HepG2 (cell line): ENCODE measurements around the gene ZDHHC7. TPM values are rescaled to one million over a fixed set of nuclear protein-coding genes. Genes with fewer than 3 reads are reported as not detected.

ENCODE experiments used
- CTCF ChIP-seq: sonication (generic); formaldehyde crosslinking; IDR thresholded peaks from 2 replicates; pipeline ENCODE4 v1.5.0; 2020; ENCODE audit warnings: mild to moderate bottlenecking, missing genetic modification reagents, moderate library complexity
- GATAD2A ChIP-seq: IDR thresholded peaks from 2 replicates; pipeline ENCODE4 v1.6.1; 2016
- GPBP1L1 ChIP-seq: sonication (generic); formaldehyde crosslinking; IDR thresholded peaks from 2 replicates; pipeline ENCODE4 v1.5.0; 2020; ENCODE audit warnings: mild to moderate bottlenecking, missing genetic modification reagents
- HNF1A ChIP-seq, 2 experiments: sonication (generic) in 1 of 2; formaldehyde crosslinking in 1 of 2; IDR thresholded peaks; 2 replicates each; pipeline versions ENCODE4 v1.4.0 to v1.6.1; 2016 to 2020; ENCODE audit warnings: borderline replicate concordance in 1 of 2, low read depth in 1 of 2, mild to moderate bottlenecking in 1 of 2, missing genetic modification reagents in 1 of 2
- MAF1 ChIP-seq: sonication (generic); formaldehyde crosslinking; IDR thresholded peaks from 2 replicates; pipeline ENCODE4 v1.5.0; 2020; ENCODE audit warnings: missing genetic modification reagents, borderline replicate concordance
- MAX ChIP-seq: IDR thresholded peaks from 2 replicates; pipeline ENCODE4 v1.6.1; 2012; ENCODE audit warnings: inconsistent platforms
- PITX1 ChIP-seq: sonication (generic); formaldehyde crosslinking; IDR thresholded peaks from 2 replicates; pipeline ENCODE4 v1.5.1; 2020; ENCODE audit warnings: mild to moderate bottlenecking, missing genetic modification reagents
- SUZ12 ChIP-seq: fragments of 150-350 bp; IDR thresholded peaks from 2 replicates; pipeline ENCODE4 v1.6.1; 2014; ENCODE audit warnings: low read depth, low read length
- TARDBP ChIP-seq: sonication (generic); formaldehyde crosslinking; IDR thresholded peaks from 2 replicates; pipeline ENCODE4 v1.8.0; 2022; ENCODE audit warnings: mild to moderate bottlenecking, missing genetic modification reagents
- WIZ ChIP-seq: sonication (generic); formaldehyde crosslinking; IDR thresholded peaks from 2 replicates; pipeline ENCODE4 v1.5.1; 2020; ENCODE audit warnings: mild to moderate bottlenecking, missing genetic modification reagents
- ZBTB2 ChIP-seq: sonication (generic); formaldehyde crosslinking; IDR thresholded peaks from 2 replicates; pipeline ENCODE4 v1.8.0; 2022; ENCODE audit warnings: low read depth, missing genetic modification reagents
- ZBTB38 ChIP-seq: sonication (generic); formaldehyde crosslinking; IDR thresholded peaks from 2 replicates; pipeline ENCODE4 v1.5.1; 2020; ENCODE audit warnings: mild to moderate bottlenecking, missing genetic modification reagents
- ZFP36L2 ChIP-seq: sonication (generic); formaldehyde crosslinking; IDR thresholded peaks from 2 replicates; pipeline ENCODE4 v1.4.0; 2020; ENCODE audit warnings: missing genetic modification reagents
- ZFYVE20 ChIP-seq: sonication (generic); formaldehyde crosslinking; IDR thresholded peaks from 2 replicates; pipeline ENCODE4 v1.8.0; 2023; ENCODE audit warnings: low read depth, mild to moderate bottlenecking, moderate library complexity, missing genetic modification reagents, borderline replicate concordance
- ZNF550 ChIP-seq: sonication (generic); formaldehyde crosslinking; IDR thresholded peaks from 2 replicates; pipeline ENCODE4 v1.4.0; 2020; ENCODE audit warnings: mild to moderate bottlenecking, missing genetic modification reagents, borderline replicate concordance
- ZNF562 ChIP-seq: sonication (generic); formaldehyde crosslinking; IDR thresholded peaks from 2 replicates; pipeline ENCODE4 v1.8.0; 2022; ENCODE audit warnings: missing genetic modification reagents, borderline replicate concordance
- ZNF619 ChIP-seq: sonication (generic); formaldehyde crosslinking; IDR thresholded peaks from 2 replicates; pipeline ENCODE4 v1.4.0; 2020; ENCODE audit warnings: mild to moderate bottlenecking, missing genetic modification reagents
- ZNF883 ChIP-seq: sonication (generic); formaldehyde crosslinking; IDR thresholded peaks from 2 replicates; pipeline ENCODE4 v1.5.1; 2020; ENCODE audit warnings: mild to moderate bottlenecking, missing genetic modification reagents; ENCODE audit errors: not compliant biosample characterization
- ZSCAN9 ChIP-seq: IDR thresholded peaks from 2 replicates; pipeline ENCODE4 v1.6.1; 2016; ENCODE audit warnings: borderline replicate concordance
- polyA plus RNA-seq, 8 experiments: library from polyadenylated mRNA; depleted of rRNA in 3 of 8; stranded (reverse) in 7 of 8; unstranded in 1 of 8; fragments of >200 nt; fragmentation: Illumina TruSeq in 4 of 8; extraction: Trizol in 4 of 8; gene quantifications; 2 replicates each; pipeline versions ENCODE4 v1.2.1 to v1.2.3, GENCODE V29; 2011 to 2016; ENCODE audit warnings: low read depth in 4 of 8, missing spikeins in 1 of 8, mixed read lengths in 1 of 8; ENCODE audit not compliant: insufficient read depth in 1 of 8
- total RNA-seq, 5 experiments: library from RNA; depleted of rRNA; stranded (reverse); fragments of >200 nt; fragmentation: Illumina TruSeq; extraction: Trizol; gene quantifications; 2 replicates each; pipeline ENCODE4 v1.2.3, GENCODE V29; 2016; ENCODE audit warnings: low read depth in 1 of 5

The ZDHHC7 gene
- total and polyA plus RNA-seq, 2 of the 13 experiments (the other 11 are each of a cell fraction or from before 2014, with no cell fraction given) = 46.8 to 67.6 TPM

GRCh38 chr16:84933774-84934631 lies 77.3 kb downstream of the ZDHHC7 start (continued):
- TF ChIP-seq ZNF883 (CRISPR knock-in tag) = peak; percentile 88
- TF ChIP-seq GATAD2A (CRISPR knock-in tag) = peak; percentile 81
- peak; percentile 52; the same call in 1 of the 2 replicates for TF ChIP-seq MAX
- TF ChIP-seq ZBTB38 (CRISPR knock-in tag) = peak; percentile 72; the same call in 1 of the 2 replicates
- no peak for TF ChIP-seq ZFYVE20 (CRISPR knock-in tag)
- TF ChIP-seq SUZ12 = no peak
- no peak for TF ChIP-seq ZNF562 (CRISPR knock-in tag)
- no peak for TF ChIP-seq HNF1A (IDR thresholded peaks at IDR 0.05; ENCODE audit: low read depth)
- TF ChIP-seq HNF1A (CRISPR knock-in tag; IDR thresholded peaks at IDR 0.05; ENCODE audit: borderline replicate concordance) = peak; percentile 41; the same call in 1 of the 2 replicates
- no peak for TF ChIP-seq ZFP36L2 (CRISPR knock-in tag)
- peak; percentile 48 for TF ChIP-seq CTCF
- TF ChIP-seq ZNF550 (CRISPR knock-in tag) = no peak
- no peak; the same call in 1 of the 2 replicates for TF ChIP-seq ZNF619 (CRISPR knock-in tag)
- no peak for TF ChIP-seq GPBP1L1 (CRISPR knock-in tag)
- TF ChIP-seq ZBTB2 (CRISPR knock-in tag) = no peak
- 0 out of 2 replicates have a peak, but pooled peaks have one; percentile 41 for TF ChIP-seq MAF1 (CRISPR knock-in tag)
- peak; percentile 44; the same call in 1 of the 2 replicates for TF ChIP-seq PITX1
- TF ChIP-seq WIZ (CRISPR knock-in tag) = 0 out of 2 replicates have a peak, but pooled peaks have one; percentile 37
- peak; percentile 46; the same call in 1 of the 2 replicates for TF ChIP-seq TARDBP (CRISPR knock-in tag)
- 0 out of 2 replicates have a peak, but pooled peaks have one; percentile 48 for TF ChIP-seq ZSCAN9
